Measurements from ENCODE around the gene SLC26A3.

SLC26A3 gene

GRCh38 chr7:107842213-107842612 is 39.2 kb upstream of the SLC26A3 start:
- no peak overlapping the region for H3K27ac ChIP-seq
- TF ChIP-seq, protein P1, sequence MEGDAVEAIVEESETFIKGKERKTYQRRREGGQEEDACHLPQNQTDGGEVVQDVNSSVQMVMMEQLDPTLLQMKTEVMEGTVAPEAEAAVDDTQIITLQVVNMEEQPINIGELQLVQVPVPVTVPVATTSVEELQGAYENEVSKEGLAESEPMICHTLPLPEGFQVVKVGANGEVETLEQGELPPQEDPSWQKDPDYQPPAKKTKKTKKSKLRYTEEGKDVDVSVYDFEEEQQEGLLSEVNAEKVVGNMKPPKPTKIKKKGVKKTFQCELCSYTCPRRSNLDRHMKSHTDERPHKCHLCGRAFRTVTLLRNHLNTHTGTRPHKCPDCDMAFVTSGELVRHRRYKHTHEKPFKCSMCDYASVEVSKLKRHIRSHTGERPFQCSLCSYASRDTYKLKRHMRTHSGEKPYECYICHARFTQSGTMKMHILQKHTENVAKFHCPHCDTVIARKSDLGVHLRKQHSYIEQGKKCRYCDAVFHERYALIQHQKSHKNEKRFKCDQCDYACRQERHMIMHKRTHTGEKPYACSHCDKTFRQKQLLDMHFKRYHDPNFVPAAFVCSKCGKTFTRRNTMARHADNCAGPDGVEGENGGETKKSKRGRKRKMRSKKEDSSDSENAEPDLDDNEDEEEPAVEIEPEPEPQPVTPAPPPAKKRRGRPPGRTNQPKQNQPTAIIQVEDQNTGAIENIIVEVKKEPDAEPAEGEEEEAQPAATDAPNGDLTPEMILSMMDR (conservative IDR thresholded peaks at IDR 0.05) = no peak

- TF ChIP-seq, protein P1 (conservative IDR thresholded peaks at IDR 0.05) = no peak
Observed at GRCh38 chr7:107838816-107839565, 36.0 kb upstream of the SLC26A3 start.

GRCh38 chr7:107838024-107838601 is 35.1 kb upstream of the SLC26A3 start:
- H3K27ac ChIP-seq = no peak overlapping the region
- TF ChIP-seq, protein P1 (conservative IDR thresholded peaks at IDR 0.05) = no peak

More at GRCh38 chr7:107838816-107839565, 36.0 kb upstream of the SLC26A3 start:
- no peak overlapping the region for H3K27ac ChIP-seq

GRCh38 chr7:107837145-107837512 is 34.1 kb upstream of the SLC26A3 start:
- TF ChIP-seq, protein P1 (conservative IDR thresholded peaks at IDR 0.05) = no peak
- no peak overlapping the region for H3K27ac ChIP-seq

DNA sequence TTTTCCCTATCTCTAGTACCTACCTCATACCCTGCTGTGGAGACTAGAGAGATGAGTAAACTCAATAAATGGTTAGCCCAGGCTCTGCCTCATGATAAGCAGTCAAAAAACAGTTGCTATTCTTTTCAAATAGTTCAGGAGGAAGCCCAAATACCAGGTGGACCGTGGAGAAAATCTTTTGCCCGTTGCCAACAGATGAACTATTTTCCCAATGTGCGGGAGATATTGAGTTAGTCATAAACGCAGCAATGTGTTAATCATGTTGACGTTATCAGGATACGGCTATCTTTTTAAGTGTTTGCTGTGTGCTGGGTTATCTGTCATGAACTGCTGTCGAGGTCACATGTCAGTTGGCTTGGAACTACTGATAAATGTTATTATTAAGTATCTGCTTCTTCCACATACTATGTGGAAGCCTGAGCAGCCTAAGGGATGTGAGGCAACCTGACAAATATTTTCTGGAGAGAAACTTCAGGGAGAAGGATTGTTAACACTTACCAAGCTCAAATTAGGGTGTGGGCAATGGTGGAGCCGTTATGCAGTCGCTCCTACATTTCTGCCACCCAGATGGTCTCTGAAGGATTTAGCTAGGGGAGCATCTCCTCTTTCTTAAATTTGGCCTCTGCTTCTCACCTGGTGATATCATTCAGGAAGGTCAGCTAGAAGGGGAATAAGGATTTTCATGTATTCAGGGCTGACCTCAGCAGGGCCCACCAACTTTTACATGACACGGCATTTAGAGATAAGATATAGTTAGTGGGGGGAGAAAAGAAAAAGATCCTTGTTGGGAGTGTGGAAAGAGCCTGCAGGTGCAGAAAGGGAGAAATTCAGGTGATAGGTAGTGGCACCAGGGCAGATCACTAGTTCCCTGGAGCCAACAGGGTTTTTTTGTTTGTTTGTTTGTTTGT is 33.5 kb upstream of the SLC26A3 start:
- TF ChIP-seq, protein P1 (conservative IDR thresholded peaks at IDR 0.05) = no peak
- H3K27ac ChIP-seq = no peak overlapping the region

- TF ChIP-seq, protein P1 (conservative IDR thresholded peaks at IDR 0.05) = no peak
- no peak overlapping the region for H3K27ac ChIP-seq
Observed at GRCh38 chr7:107834401-107834800, 31.4 kb upstream of the SLC26A3 start.

GRCh38 chr7:107833684-107834106 is 30.7 kb upstream of the SLC26A3 start:
- H3K27ac ChIP-seq = no peak overlapping the region
- TF ChIP-seq, protein P1 (conservative IDR thresholded peaks at IDR 0.05) = no peak
